22Rv1 (cell line): ENCODE measurements around the gene DTNBP1.

Experiments used
- ZFX ChIP-seq: fragments of 450-650 bp; IDR thresholded peaks from 2 replicates; pipeline ENCODE4 v1.6.1; 2017; ENCODE audit warnings: antibody characterized with exemption, borderline replicate concordance
- TF ChIP-seq, protein P1 (sequence below): fragments of 450-650 bp; IDR thresholded peaks from 2 replicates; pipeline ENCODE4 v1.5.1; 2017; ENCODE audit warnings: mild to moderate bottlenecking

DNA sequence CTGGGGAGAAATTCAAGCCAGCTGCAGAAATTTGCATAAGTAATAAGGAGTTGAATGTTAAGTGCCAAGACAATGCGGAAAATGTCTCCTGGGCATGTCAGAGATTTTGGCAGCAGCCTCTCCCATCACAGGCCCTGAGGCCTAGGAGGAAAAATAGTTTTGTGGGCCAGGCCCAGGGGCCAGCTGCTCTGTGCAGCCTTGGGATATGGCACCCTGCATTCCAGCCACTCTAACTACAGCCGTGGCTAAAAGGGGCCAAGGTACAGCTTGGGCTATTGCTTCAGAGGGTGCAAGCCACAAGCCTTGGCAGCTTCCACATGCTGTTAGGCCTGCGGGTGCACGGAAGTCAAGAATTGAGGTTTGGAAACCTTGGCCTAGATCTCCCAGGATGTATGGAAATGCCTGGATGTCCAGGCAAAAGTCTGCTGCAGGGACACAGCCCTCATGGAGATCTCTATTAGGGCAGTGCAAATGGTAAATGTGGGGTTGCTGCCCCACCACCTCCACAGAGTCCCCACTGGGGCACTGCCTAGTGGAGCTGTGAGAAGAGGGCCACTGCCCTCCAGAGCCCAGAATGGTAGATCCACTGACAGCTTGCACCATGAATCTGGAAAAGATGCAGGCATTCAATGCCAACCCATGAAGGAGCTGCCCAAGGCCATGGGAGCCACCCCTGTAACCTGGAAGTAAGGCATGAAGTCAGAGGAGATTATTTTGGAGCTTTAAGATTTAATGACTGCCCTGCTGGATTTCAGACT is 126.5 kb downstream of the DTNBP1 start:
- TF ChIP-seq ZFX = no peak
- TF ChIP-seq, protein P1, sequence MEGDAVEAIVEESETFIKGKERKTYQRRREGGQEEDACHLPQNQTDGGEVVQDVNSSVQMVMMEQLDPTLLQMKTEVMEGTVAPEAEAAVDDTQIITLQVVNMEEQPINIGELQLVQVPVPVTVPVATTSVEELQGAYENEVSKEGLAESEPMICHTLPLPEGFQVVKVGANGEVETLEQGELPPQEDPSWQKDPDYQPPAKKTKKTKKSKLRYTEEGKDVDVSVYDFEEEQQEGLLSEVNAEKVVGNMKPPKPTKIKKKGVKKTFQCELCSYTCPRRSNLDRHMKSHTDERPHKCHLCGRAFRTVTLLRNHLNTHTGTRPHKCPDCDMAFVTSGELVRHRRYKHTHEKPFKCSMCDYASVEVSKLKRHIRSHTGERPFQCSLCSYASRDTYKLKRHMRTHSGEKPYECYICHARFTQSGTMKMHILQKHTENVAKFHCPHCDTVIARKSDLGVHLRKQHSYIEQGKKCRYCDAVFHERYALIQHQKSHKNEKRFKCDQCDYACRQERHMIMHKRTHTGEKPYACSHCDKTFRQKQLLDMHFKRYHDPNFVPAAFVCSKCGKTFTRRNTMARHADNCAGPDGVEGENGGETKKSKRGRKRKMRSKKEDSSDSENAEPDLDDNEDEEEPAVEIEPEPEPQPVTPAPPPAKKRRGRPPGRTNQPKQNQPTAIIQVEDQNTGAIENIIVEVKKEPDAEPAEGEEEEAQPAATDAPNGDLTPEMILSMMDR = no peak
